Neural progenitor cell (in vitro differentiated cells): ENCODE results near the gene PGC. TPM values are rescaled to one million over a fixed set of nuclear protein-coding genes. Genes with fewer than 3 reads are reported as not detected.
A peak's percentile ranks its signal among the peaks of the same experiment; 100 is the strongest.

Experiments
- DNase-seq: peaks from one replicate; pipeline ENCODE4 v3.0.0-alpha.2; 2016; ENCODE audit warnings: low spot score
- H2AFZ ChIP-seq: fragments of 200-600 bp; sonication (generic); replicated peaks from 2 replicates; pipeline ENCODE4 v1.6.1; 2016; ENCODE audit warnings: antibody characterized with exemption
- H3F3A ChIP-seq: fragments of 200-600 bp; sonication (generic); 2 replicates; pipeline ENCODE4 v1.6.1; 2016; ENCODE audit warnings: antibody characterized with exemption, low read depth
- H3K27ac ChIP-seq: fragments of 200-600 bp; sonication (generic); 2 replicates; pipeline ENCODE4 v1.5.1; 2016; ENCODE audit warnings: mild to moderate bottlenecking
- H3K27me3 ChIP-seq: fragments of 200-600 bp; sonication (generic); 2 replicates; pipeline ENCODE4 v1.6.1; 2016; ENCODE audit warnings: mild to moderate bottlenecking, moderate library complexity
- H3K36me3 ChIP-seq: fragments of 200-600 bp; sonication (generic); 2 replicates; pipeline ENCODE4 v1.5.1; 2016
- H3K4me1 ChIP-seq: fragments of 200-600 bp; sonication (generic); 2 replicates; pipeline ENCODE4 v1.6.1; 2016; ENCODE audit warnings: mixed run types
- H3K4me2 ChIP-seq: fragments of 200-600 bp; sonication (generic); 2 replicates; pipeline ENCODE4 v1.6.1; 2016
- H3K4me3 ChIP-seq: fragments of 200-600 bp; sonication (generic); 2 replicates; pipeline ENCODE4 v1.5.1; 2016
- H3K79me2 ChIP-seq: fragments of 200-600 bp; sonication (generic); 2 replicates; pipeline ENCODE4 v1.6.1; 2016; ENCODE audit warnings: low read depth
- H3K9ac ChIP-seq: fragments of 200-600 bp; sonication (generic); 2 replicates; pipeline ENCODE4 v1.6.1; 2016
- H3K9me3 ChIP-seq: fragments of 200-600 bp; sonication (generic); 2 replicates; pipeline ENCODE4 v1.5.1; 2016; ENCODE audit warnings: low read depth
- H4K20me1 ChIP-seq: fragments of 200-600 bp; sonication (generic); 2 replicates; pipeline ENCODE4 v1.6.1; 2016; ENCODE audit warnings: low read depth
- H3K27ac Mint-ChIP-seq: 3 replicates; pipeline ENCODE4 v1.8.0; 2021; ENCODE audit warnings: mixed read lengths
- H3K27me3 Mint-ChIP-seq: 2 replicates; pipeline ENCODE4 v1.8.0; 2022; ENCODE audit warnings: low read depth, mild to moderate bottlenecking, inconsistent platforms, moderate library complexity, mixed read lengths; ENCODE audit not compliant: insufficient read depth
- H3K36me3 Mint-ChIP-seq: 3 replicates; pipeline ENCODE4 v1.8.0; 2021; ENCODE audit warnings: mixed read lengths
- H3K4me1 Mint-ChIP-seq: 3 replicates; pipeline ENCODE4 v1.8.0; 2021; ENCODE audit warnings: mixed read lengths
- H3K4me3 Mint-ChIP-seq: 3 replicates; pipeline ENCODE4 v1.8.0; 2021; ENCODE audit warnings: mild to moderate bottlenecking, moderate library complexity, mixed read lengths
- H3K9me3 Mint-ChIP-seq: 3 replicates; pipeline ENCODE4 v1.8.0; 2020; ENCODE audit warnings: mixed read lengths
- EZH2 ChIP-seq: fragments of 200-600 bp; sonication (generic); IDR thresholded peaks from 2 replicates; pipeline ENCODE4 v1.6.1; 2017; ENCODE audit warnings: antibody characterized with exemption, mild to moderate bottlenecking, moderate library complexity
- EZH2phosphoT487 ChIP-seq: fragments of 200-600 bp; sonication (generic); IDR thresholded peaks from 2 replicates; pipeline ENCODE4 v1.6.1; 2017; ENCODE audit warnings: antibody characterized with exemption
- total RNA-seq: library from RNA; depleted of rRNA; stranded (reverse); fragments of >200 nt; gene quantifications from 2 replicates; pipeline ENCODE4 v1.2.3, GENCODE V29; 2015; ENCODE audit warnings: low replicate concordance
- TF ChIP-seq, protein P1 (sequence below): fragments of 200-600 bp; sonication (generic); IDR thresholded peaks from 2 replicates; pipeline ENCODE4 v1.5.1; 2017; ENCODE audit warnings: antibody characterized with exemption, mild to moderate bottlenecking

Gene PGC
- total RNA-seq, 1 donor from 2014 or later = not detected

DNA sequence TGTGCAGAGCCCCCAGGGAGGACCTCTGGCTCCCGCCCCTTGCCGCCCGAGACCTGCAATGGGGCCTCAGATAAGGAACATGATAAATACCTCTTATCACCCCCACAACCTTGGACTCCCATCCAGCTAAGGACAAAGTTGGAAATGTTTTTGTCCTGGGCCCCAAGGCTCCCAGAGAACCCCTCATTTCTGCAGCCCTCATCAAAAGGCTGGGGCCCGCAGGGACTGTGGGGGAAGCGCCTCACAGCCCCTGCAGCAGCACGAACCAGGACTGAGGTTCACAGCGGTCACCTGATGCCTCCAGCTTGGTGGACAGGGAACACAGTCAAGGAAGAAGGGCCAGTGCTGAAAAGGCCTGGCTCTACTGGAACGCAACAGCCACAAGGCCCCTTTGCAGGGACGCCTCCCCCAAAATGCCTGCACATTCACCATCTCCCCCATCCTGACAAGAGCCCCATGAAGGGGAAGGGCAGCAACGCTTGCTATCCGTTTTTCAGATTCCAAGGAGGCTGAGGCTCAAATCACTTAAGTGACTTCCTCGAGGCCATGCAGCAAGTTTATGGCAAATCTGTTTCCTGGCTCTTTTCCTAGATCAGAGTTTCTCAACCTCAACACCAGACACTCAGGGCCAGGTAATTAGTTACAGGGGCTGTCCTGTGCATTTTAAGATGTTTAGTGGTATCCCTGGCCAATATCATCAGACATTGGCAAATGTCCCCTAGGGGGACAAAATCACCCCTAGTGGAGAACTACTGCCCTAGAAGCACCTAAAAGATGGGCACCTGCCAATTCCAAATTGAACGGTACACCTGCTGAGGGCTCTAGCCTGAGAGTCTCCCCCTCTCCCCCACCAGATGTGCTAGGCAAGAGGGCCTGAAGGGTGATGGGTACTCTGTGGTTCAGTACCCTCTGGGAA, 22.4 kb downstream of the PGC start:
- H3K9me3 ChIP-seq = no peaks in the 10 kb centered on the region
- Mint-ChIP-seq H3K36me3 (no peaks in the 10 kb centered on the region), H3K27me3 (peaks cover 2% of the 10 kb centered on the region), H3K9me3 (no peaks in the 10 kb centered on the region), H3K4me1 (peaks cover 3% of the 10 kb centered on the region), H3K27ac (no peak overlapping the region), H3K4me3 (no peak overlapping the region)
- H3K4me3 ChIP-seq = no peak overlapping the region
- H3K9ac ChIP-seq = no peak overlapping the region
- H2AFZ ChIP-seq = no peak overlapping the region
- H3K27me3 ChIP-seq = no peaks in the 10 kb centered on the region
- no peaks in the 10 kb centered on the region for H3K4me1 ChIP-seq
- DNase-seq = no peak
- no peaks in the 10 kb centered on the region for H3K79me2 ChIP-seq
- TF ChIP-seq EZH2 = no peak
- TF ChIP-seq, protein P1, sequence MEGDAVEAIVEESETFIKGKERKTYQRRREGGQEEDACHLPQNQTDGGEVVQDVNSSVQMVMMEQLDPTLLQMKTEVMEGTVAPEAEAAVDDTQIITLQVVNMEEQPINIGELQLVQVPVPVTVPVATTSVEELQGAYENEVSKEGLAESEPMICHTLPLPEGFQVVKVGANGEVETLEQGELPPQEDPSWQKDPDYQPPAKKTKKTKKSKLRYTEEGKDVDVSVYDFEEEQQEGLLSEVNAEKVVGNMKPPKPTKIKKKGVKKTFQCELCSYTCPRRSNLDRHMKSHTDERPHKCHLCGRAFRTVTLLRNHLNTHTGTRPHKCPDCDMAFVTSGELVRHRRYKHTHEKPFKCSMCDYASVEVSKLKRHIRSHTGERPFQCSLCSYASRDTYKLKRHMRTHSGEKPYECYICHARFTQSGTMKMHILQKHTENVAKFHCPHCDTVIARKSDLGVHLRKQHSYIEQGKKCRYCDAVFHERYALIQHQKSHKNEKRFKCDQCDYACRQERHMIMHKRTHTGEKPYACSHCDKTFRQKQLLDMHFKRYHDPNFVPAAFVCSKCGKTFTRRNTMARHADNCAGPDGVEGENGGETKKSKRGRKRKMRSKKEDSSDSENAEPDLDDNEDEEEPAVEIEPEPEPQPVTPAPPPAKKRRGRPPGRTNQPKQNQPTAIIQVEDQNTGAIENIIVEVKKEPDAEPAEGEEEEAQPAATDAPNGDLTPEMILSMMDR = no peak
- TF ChIP-seq EZH2phosphoT487 = no peak
- no peak overlapping the region for H3K27ac ChIP-seq
- no peaks in the 10 kb centered on the region for H4K20me1 ChIP-seq
- H3K36me3 ChIP-seq = no peaks in the 10 kb centered on the region
- H3K4me2 ChIP-seq = no peak overlapping the region
- no peaks in the 10 kb centered on the region for H3F3A ChIP-seq

DNA sequence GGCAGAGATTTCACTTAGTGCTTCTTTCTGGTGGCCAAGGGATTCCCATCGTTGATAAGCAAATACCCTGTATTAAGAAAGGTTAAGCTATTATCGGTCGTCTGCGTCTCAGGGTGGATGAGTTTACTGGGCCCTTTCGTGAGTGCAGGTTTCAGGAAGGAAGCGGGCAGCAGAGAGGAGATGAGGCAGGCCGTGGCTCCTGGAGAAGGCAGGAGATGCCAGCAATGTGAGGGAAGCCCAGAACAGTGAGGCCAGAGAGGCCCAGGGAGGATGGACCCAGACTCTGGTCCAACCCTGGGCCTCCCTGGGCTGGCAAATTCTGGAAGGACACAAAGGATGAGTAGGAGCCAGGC, 23.0 kb downstream of the PGC start:
- Mint-ChIP-seq H3K36me3 (no peaks in the 10 kb centered on the region), H3K4me1 (peaks cover 3% of the 10 kb centered on the region), H3K9me3 (no peaks in the 10 kb centered on the region), H3K27ac (no peak overlapping the region), H3K27me3 (peaks cover 2% of the 10 kb centered on the region), H3K4me3 (no peak overlapping the region)
- Histone ChIP-seq H4K20me1 (no peaks in the 10 kb centered on the region), H3K9ac (no peak overlapping the region), H3F3A (no peaks in the 10 kb centered on the region), H3K36me3 (no peaks in the 10 kb centered on the region), H3K9me3 (no peaks in the 10 kb centered on the region), H3K4me1 (no peaks in the 10 kb centered on the region), H3K4me3 (no peak overlapping the region), H3K4me2 (no peak overlapping the region), H3K27me3 (no peaks in the 10 kb centered on the region), H2AFZ (no peak overlapping the region), H3K27ac (no peak overlapping the region), H3K79me2 (no peaks in the 10 kb centered on the region)
- TF ChIP-seq, protein P1 = no peak
- TF ChIP-seq EZH2 (no peak), EZH2phosphoT487 (no peak)
- DNase-seq = no peak

GRCh38 chr6:41723530-41724227, 23.5 kb downstream of the PGC start:
- Histone ChIP-seq H3K4me2 (no peak overlapping the region), H3K36me3 (no peaks in the 10 kb centered on the region), H2AFZ (no peak overlapping the region), H3K79me2 (no peaks in the 10 kb centered on the region), H3K4me3 (no peak overlapping the region), H3K27ac (no peak overlapping the region), H3K27me3 (no peaks in the 10 kb centered on the region), H3K9ac (no peak overlapping the region), H3K4me1 (no peaks in the 10 kb centered on the region), H4K20me1 (no peaks in the 10 kb centered on the region), H3K9me3 (no peaks in the 10 kb centered on the region), H3F3A (no peaks in the 10 kb centered on the region)
- peak overlapping the region; percentile 47 for H3K27ac Mint-ChIP-seq
- no peak for DNase-seq
- TF ChIP-seq, protein P1 = no peak
- TF ChIP-seq EZH2phosphoT487 (no peak), EZH2 (no peak)
- H3K36me3 Mint-ChIP-seq = no peaks in the 10 kb centered on the region
- H3K9me3 Mint-ChIP-seq = no peaks in the 10 kb centered on the region
- H3K4me3 Mint-ChIP-seq = no peak overlapping the region
- H3K4me1 Mint-ChIP-seq = peaks cover 3% of the 10 kb centered on the region
- peaks cover 2% of the 10 kb centered on the region for H3K27me3 Mint-ChIP-seq
